ENCODE measurements around the gene SLC24A4. TPM values are rescaled to one million over a fixed set of nuclear protein-coding genes. Genes with fewer than 3 reads are reported as not detected.
A peak's percentile ranks its signal among the peaks of the same experiment; 100 is the strongest.

SLC24A4 gene
- total and polyA plus RNA-seq, 7 experiments from 2014 or later, result 0.10 to 15.3 (median 2.1) TPM; not detected in 4

DNA sequence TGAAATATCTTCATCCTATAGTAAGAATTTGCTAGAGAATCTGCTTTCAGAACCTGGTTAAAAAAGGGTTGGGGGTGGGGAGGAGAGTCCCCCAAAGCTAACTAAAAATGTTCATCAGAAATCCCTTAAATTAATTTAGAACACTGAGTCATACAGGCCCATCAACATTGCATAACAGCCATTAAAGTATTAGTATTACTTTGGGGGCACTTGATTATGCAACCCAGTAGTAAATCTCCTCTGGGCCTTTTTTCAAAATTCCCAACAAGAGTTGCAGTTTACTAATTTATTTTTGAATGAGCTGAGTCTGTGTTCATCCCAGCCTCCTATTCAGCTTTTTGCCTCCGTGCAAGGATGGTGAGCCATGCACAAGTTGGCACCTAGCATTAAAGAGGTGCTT lies 8.8 kb upstream of the SLC24A4 start:
- ATAC-seq (no peak), DNase-seq (no peak)
- peaks cover 0 to 11% (median 0%) of the 10 kb centered on the region in 7 donors for H3K4me1 Mint-ChIP-seq
- H3K4me3 Mint-ChIP-seq, result no peak overlapping the region
- H3K9me3 Mint-ChIP-seq, result peaks cover 0 to 11% (median 2%) of the 10 kb centered on the region in 11 donors
- Histone ChIP-seq H3K36me3 (ENCODE audit: control insufficient read depth in 2 of 3, insufficient read depth in 3 of 3, low read length in 3 of 3) (no peaks in the 10 kb centered on the region), H3K4me3 (ENCODE audit: low read length) (no peak overlapping the region), H3K27ac (ENCODE audit: low read depth, low read length) (no peak overlapping the region), H3K27me3 (ENCODE audit: control insufficient read depth in 2 of 2, insufficient read depth in 2 of 2, low read length in 2 of 2) (no peaks in the 10 kb centered on the region), H3K4me1 (ENCODE audit: control insufficient read depth in 2 of 2, insufficient read depth in 2 of 2, low read length in 2 of 2) (no peaks in the 10 kb centered on the region), H3K9me3 (ENCODE audit: control insufficient read depth in 2 of 3, low read length in 3 of 3) (no peaks in the 10 kb centered on the region)
- peaks cover 0 to 7% (median 0%) of the 10 kb centered on the region in 5 donors for H3K36me3 Mint-ChIP-seq
- peaks cover 6 to 16% (median 12%) of the 10 kb centered on the region in 5 donors for H3K27me3 Mint-ChIP-seq
- ChIA-PET CTCF (interaction anchor here (0.6 kb wide), 1 partner anchor 1781 kb away, joined by 3 read pairs; no protein-coding TSS in a partner anchor), POLR2A (no interaction called here)
- intact Hi-C loops (cut with micrococcal nuclease), result no loop called here
- no peak overlapping the region for H3K27ac Mint-ChIP-seq

DNA sequence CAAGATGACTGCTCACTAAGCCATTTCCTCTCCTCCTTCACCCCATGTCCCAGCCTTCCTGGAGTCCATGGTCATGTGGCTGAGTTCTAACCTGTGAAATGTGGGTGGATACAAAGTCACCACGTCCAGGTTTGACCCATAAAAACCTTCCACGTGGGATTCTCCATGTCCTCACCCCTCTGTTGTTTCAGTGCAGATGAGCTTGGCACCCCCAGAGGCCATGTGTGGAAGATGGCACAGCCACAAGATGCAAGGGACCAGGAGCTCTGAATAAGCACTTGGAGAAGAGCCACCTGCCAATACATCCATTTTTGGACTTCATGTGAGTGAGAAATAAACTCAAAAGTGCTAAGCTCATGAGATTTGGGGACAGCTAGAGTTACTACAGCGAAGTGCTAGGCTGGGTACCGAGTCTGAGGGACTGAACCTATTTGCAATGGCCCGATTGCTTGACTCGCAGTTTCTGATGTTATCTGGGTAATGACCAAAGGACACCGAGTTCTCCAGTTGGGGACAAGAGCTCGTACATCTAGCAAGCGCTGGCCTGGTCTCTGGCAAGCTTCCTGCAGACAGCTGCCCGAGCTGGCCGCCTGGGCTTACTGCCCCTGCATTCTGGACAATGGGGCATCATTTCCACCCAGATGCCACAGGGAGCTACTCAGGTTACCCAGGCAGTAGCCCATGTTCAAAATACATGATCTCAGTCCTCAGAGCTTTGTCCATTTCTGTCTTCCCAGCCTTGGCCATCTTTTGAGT lies 7.7 kb upstream of the SLC24A4 start:
- intact Hi-C loops (cut with micrococcal nuclease), result no loop called here
- peaks cover 0 to 11% (median 0%) of the 10 kb centered on the region in 7 donors for H3K4me1 Mint-ChIP-seq
- peaks cover 0 to 10% (median 2%) of the 10 kb centered on the region in 11 donors for H3K9me3 Mint-ChIP-seq

DNA sequence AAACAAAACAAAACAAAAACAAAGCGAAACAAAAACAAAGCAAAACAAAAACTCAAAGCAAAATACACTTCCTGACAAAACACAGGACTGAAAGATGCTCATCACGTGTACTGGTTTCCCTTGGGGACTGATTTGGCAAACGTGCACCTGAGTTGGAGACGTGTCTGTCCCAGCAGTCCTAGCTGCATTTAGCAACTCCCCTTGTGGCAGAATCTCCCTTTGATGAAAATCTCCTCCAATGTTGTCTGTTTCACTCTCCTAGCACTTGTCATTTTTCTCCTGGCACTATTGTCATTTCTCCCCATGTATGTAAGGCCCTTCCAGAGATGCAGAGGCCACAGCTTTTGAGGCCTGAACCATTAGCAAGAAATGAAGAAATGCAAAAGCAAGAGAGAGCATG lies 6.8 kb upstream of the SLC24A4 start:
- H3K4me1 ChIP-seq (ENCODE audit: control insufficient read depth in 2 of 2, insufficient read depth in 2 of 2, low read length in 2 of 2), result no peaks in the 10 kb centered on the region
- H3K9me3 ChIP-seq (ENCODE audit: control insufficient read depth in 2 of 3, low read length in 3 of 3), result no peaks in the 10 kb centered on the region
- ChIA-PET POLR2A (no interaction called here), CTCF (no interaction called here)
- H3K36me3 ChIP-seq (ENCODE audit: control insufficient read depth in 2 of 3, insufficient read depth in 3 of 3, low read length in 3 of 3), result no peaks in the 10 kb centered on the region
- no peak for DNase-seq
- H3K4me3 Mint-ChIP-seq, result no peak overlapping the region
- H3K4me3 ChIP-seq (ENCODE audit: low read length), result no peak overlapping the region
- H3K4me1 Mint-ChIP-seq, result peaks cover 0 to 11% (median 0%) of the 10 kb centered on the region in 7 donors
- peaks cover 0 to 10% (median 2%) of the 10 kb centered on the region in 11 donors for H3K9me3 Mint-ChIP-seq
- H3K27me3 ChIP-seq (ENCODE audit: control insufficient read depth in 2 of 2, insufficient read depth in 2 of 2, low read length in 2 of 2), result no peaks in the 10 kb centered on the region
- no peak for ATAC-seq
- no peak overlapping the region for H3K27ac Mint-ChIP-seq
- H3K27me3 Mint-ChIP-seq, result peaks cover 16 to 36% (median 26%) of the 10 kb centered on the region in 5 donors
- intact Hi-C loops (cut with micrococcal nuclease), result no loop called here
- H3K27ac ChIP-seq (ENCODE audit: low read depth, low read length), result no peak overlapping the region
- peaks cover 0 to 7% (median 0%) of the 10 kb centered on the region in 5 donors for H3K36me3 Mint-ChIP-seq

More for the DNA sequence above, 7.7 kb upstream of the SLC24A4 start:
- DNase-seq (no peak), ATAC-seq (no peak)
- no peak overlapping the region for H3K27ac ChIP-seq (ENCODE audit: low read depth, low read length)
- no peaks in the 10 kb centered on the region for H3K9me3 ChIP-seq (ENCODE audit: control insufficient read depth in 2 of 3, low read length in 3 of 3)
- H3K4me3 ChIP-seq (ENCODE audit: low read length), result no peak overlapping the region
- H3K36me3 ChIP-seq (ENCODE audit: control insufficient read depth in 2 of 3, insufficient read depth in 3 of 3, low read length in 3 of 3), result no peaks in the 10 kb centered on the region
- peaks cover 0 to 7% (median 0%) of the 10 kb centered on the region in 5 donors for H3K36me3 Mint-ChIP-seq
- H3K27me3 Mint-ChIP-seq, result peaks cover 12 to 27% (median 20%) of the 10 kb centered on the region in 5 donors
- no peaks in the 10 kb centered on the region for H3K27me3 ChIP-seq (ENCODE audit: control insufficient read depth in 2 of 2, insufficient read depth in 2 of 2, low read length in 2 of 2)
- ChIA-PET POLR2A (no interaction called here), CTCF (no interaction called here)
- H3K4me1 ChIP-seq (ENCODE audit: control insufficient read depth in 2 of 2, insufficient read depth in 2 of 2, low read length in 2 of 2), result no peaks in the 10 kb centered on the region
- H3K27ac Mint-ChIP-seq, result no peak overlapping the region
- H3K4me3 Mint-ChIP-seq, result no peak overlapping the region

DNA sequence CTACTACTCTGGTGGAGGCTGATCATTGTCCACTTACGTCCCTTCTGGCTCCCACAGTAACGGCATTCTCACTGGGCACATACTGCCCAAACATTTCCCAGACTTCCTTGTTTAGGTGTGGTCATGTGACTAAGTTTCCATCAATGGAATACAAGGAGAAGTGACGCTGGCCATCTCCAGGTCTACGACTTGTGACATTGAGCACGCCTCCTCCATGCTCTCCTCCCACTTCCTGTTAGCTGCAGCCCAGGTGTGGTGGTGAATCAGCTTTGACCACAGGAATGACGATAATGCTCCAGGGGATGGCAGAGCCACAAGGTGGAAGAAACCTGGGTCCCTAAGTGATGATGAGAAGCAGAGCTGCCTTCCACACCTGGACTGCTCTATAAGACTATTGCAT lies 6.0 kb upstream of the SLC24A4 start:
- Mint-ChIP-seq H3K9me3 (peaks cover 0 to 9% (median 0%) of the 10 kb centered on the region in 11 donors), H3K4me1 (peaks cover 0 to 11% (median 0%) of the 10 kb centered on the region in 7 donors), H3K36me3 (peaks cover 0 to 7% (median 0%) of the 10 kb centered on the region in 5 donors), H3K4me3 (no peak overlapping the region), H3K27me3 (peaks cover 23 to 43% (median 33%) of the 10 kb centered on the region in 5 donors), H3K27ac (no peak overlapping the region)
- Histone ChIP-seq H3K27ac (ENCODE audit: low read depth, low read length) (no peak overlapping the region), H3K27me3 (ENCODE audit: control insufficient read depth in 2 of 2, insufficient read depth in 2 of 2, low read length in 2 of 2) (no peaks in the 10 kb centered on the region), H3K4me1 (ENCODE audit: control insufficient read depth in 2 of 2, insufficient read depth in 2 of 2, low read length in 2 of 2) (no peaks in the 10 kb centered on the region), H3K36me3 (ENCODE audit: control insufficient read depth in 2 of 3, insufficient read depth in 3 of 3, low read length in 3 of 3) (no peaks in the 10 kb centered on the region), H3K4me3 (ENCODE audit: low read length) (no peak overlapping the region), H3K9me3 (ENCODE audit: control insufficient read depth in 2 of 3, low read length in 3 of 3) (no peaks in the 10 kb centered on the region)
- POLR2A ChIA-PET, result interaction anchor here (1.2 kb wide), 1 partner anchor 195 kb away, joined by 3 read pairs; the partner anchor contains the start of genes CPSF2 and NDUFB1
- CTCF ChIA-PET, result no interaction called here
- DNase-seq (no peak), ATAC-seq (no peak)
- intact Hi-C loops (cut with micrococcal nuclease), result no loop called here

DNA sequence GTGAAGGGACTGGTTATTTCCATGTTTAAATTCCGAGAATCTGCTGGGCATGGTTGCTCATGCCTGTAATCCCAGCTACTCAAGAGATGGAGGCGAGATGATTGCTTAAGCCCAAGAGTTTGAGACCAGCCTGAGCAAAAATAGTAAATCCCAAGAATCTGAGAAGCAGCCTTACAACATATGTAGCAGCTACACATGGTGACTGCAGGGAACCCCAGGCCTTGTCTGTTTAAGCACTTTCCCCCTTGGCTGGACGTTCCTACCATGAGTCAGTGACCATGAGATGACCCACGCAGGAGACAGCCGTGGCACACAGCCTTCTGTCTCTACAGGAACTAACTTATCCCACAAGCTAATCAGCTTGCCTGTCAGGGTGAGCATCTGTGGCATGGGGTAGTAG lies 5.5 kb upstream of the SLC24A4 start:
- Histone ChIP-seq H3K4me1 (ENCODE audit: control insufficient read depth in 2 of 2, insufficient read depth in 2 of 2, low read length in 2 of 2) (no peaks in the 10 kb centered on the region), H3K27me3 (ENCODE audit: control insufficient read depth in 2 of 2, insufficient read depth in 2 of 2, low read length in 2 of 2) (no peaks in the 10 kb centered on the region), H3K36me3 (ENCODE audit: control insufficient read depth in 2 of 3, insufficient read depth in 3 of 3, low read length in 3 of 3) (no peaks in the 10 kb centered on the region), H3K27ac (ENCODE audit: low read depth, low read length) (no peak overlapping the region), H3K4me3 (ENCODE audit: low read length) (no peak overlapping the region), H3K9me3 (ENCODE audit: control insufficient read depth in 2 of 3, low read length in 3 of 3) (no peaks in the 10 kb centered on the region)
- H3K9me3 Mint-ChIP-seq, result peaks cover 0 to 9% (median 0%) of the 10 kb centered on the region in 11 donors
- H3K4me3 Mint-ChIP-seq, result no peak overlapping the region
- CTCF ChIA-PET, result no interaction called here
- peaks cover 29 to 49% (median 37%) of the 10 kb centered on the region in 5 donors for H3K27me3 Mint-ChIP-seq
- H3K4me1 Mint-ChIP-seq, result peaks cover 0 to 11% (median 0%) of the 10 kb centered on the region in 7 donors
- H3K36me3 Mint-ChIP-seq, result peaks cover 0 to 7% (median 0%) of the 10 kb centered on the region in 5 donors
- intact Hi-C loops (cut with micrococcal nuclease), result no loop called here
- POLR2A ChIA-PET, result interaction anchor here (1.2 kb wide), 1 partner anchor 196 kb away, joined by 3 read pairs; the partner anchor contains the start of genes CPSF2 and NDUFB1
- H3K27ac Mint-ChIP-seq, result no peak overlapping the region
- ATAC-seq (no peak), DNase-seq (no peak)

DNA sequence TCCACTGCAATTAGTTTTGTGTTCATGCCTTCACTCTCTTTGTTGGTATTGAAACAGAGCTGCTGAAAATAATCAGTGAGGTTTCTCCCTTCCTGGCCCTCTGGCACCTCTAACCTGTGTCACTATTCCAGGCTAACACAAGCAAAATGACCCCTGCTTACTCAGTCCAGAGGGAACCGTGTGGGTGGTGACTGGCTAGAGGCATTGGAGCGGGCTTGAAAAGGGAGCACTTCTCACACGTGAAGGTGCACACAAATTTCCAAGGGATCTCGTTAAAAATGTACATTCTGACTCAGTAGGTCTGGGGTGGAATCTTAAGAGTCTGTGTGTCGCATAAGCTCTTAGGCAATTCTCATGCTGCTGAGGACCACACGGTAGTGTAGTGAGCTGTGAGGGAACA lies 1.3 kb upstream of the SLC24A4 start:
- Mint-ChIP-seq H3K27me3 (peaks cover 53 to 84% (median 64%) of the 10 kb centered on the region in 5 donors), H3K36me3 (peaks cover 0 to 7% (median 0%) of the 10 kb centered on the region in 5 donors), H3K27ac (no peak overlapping the region), H3K4me3 (peak overlapping the region in 5 of 10 donors; percentile 11 to 81 (median 58)), H3K4me1 (peaks cover 0 to 10% (median 5%) of the 10 kb centered on the region in 7 donors), H3K9me3 (peaks cover 0 to 9% (median 0%) of the 10 kb centered on the region in 11 donors)
- ATAC-seq (no peak), DNase-seq (no peak)
- no peak overlapping the region for H3K27ac ChIP-seq (ENCODE audit: low read depth, low read length)
- H3K4me1 ChIP-seq (ENCODE audit: control insufficient read depth in 2 of 2, insufficient read depth in 2 of 2, low read length in 2 of 2), result no peaks in the 10 kb centered on the region
- CTCF ChIA-PET, result no interaction called here
- no peaks in the 10 kb centered on the region for H3K9me3 ChIP-seq (ENCODE audit: control insufficient read depth in 2 of 3, low read length in 3 of 3)
- H3K27me3 ChIP-seq (ENCODE audit: control insufficient read depth in 2 of 2, insufficient read depth in 2 of 2, low read length in 2 of 2), result no peaks in the 10 kb centered on the region
- H3K4me3 ChIP-seq (ENCODE audit: low read length), result no peak overlapping the region
- intact Hi-C loops (cut with micrococcal nuclease), result loop anchor here (10.0 kb wide), 2 partner anchors 67 to 363 kb away; no protein-coding TSS in a partner anchor
- no peaks in the 10 kb centered on the region for H3K36me3 ChIP-seq (ENCODE audit: control insufficient read depth in 2 of 3, insufficient read depth in 3 of 3, low read length in 3 of 3)
- POLR2A ChIA-PET, result no interaction called here

Data from naive thymus-derived CD4-positive, alpha-beta T cell (primary cell).